Measurements from ENCODE around the gene SPAG6. TPM values are rescaled to one million over a fixed set of nuclear protein-coding genes. Genes with fewer than 3 reads are reported as not detected.

SPAG6 gene
- total RNA-seq, 2 donors from 2014 or later: not detected

GRCh38 chr10:22442063-22442462 is 96.8 kb downstream of the SPAG6 start:
- DNase-seq: no peak
- no peak for ATAC-seq
- intact Hi-C loops (cut with DNase I): no loop called here

GRCh38 chr10:22442468-22442867 is 97.2 kb downstream of the SPAG6 start:
- ATAC-seq (no peak), DNase-seq (no peak)
- intact Hi-C loops (cut with DNase I): no loop called here

- no peak for DNase-seq
- intact Hi-C loops (cut with DNase I): no loop called here
- ATAC-seq: no peak
Measured at GRCh38 chr10:22443175-22443901, 98.0 kb downstream of the SPAG6 start.

- no peak for DNase-seq
- ATAC-seq: no peak
- intact Hi-C loops (cut with DNase I): loop anchor here in 1 of 2 donors (2.0 kb wide), 1 partner anchor 16 kb away; no protein-coding TSS in a partner anchor
Measured at GRCh38 chr10:22444219-22444788, 99.0 kb downstream of the SPAG6 start.

- intact Hi-C loops (cut with DNase I): loop anchor here in 1 of 2 donors (2.0 kb wide), 1 partner anchor 17 kb away; no protein-coding TSS in a partner anchor
- DNase-seq (no peak), ATAC-seq (no peak)
Measured at GRCh38 chr10:22445495-22445894, 100.2 kb downstream of the SPAG6 start.

- DNase-seq: no peak
- intact Hi-C loops (cut with DNase I): no loop called here
- ATAC-seq: no peak
Measured at GRCh38 chr10:22447068-22447467, 101.8 kb downstream of the SPAG6 start.

GRCh38 chr10:22451346-22451745 is 106.0 kb downstream of the SPAG6 start:
- DNase-seq (no peak), ATAC-seq (no peak)
- intact Hi-C loops (cut with DNase I): no loop called here

GRCh38 chr10:22453320-22453719 is 108.0 kb downstream of the SPAG6 start:
- no peak for DNase-seq
- no peak for ATAC-seq
- intact Hi-C loops (cut with DNase I): no loop called here

GRCh38 chr10:22453948-22454591 is 108.8 kb downstream of the SPAG6 start:
- peak; percentile 30 to 33 for ATAC-seq
- no peak for DNase-seq
- intact Hi-C loops (cut with DNase I): no loop called here

- no peak for DNase-seq
- no peak for ATAC-seq
- intact Hi-C loops (cut with DNase I): no loop called here
Measured at GRCh38 chr10:22454634-22455033, 109.3 kb downstream of the SPAG6 start.

- no peak for DNase-seq
- no peak for ATAC-seq
- intact Hi-C loops (cut with DNase I): no loop called here
Measured at GRCh38 chr10:22455068-22455857, 110.0 kb downstream of the SPAG6 start.

- ATAC-seq (no peak), DNase-seq (no peak)
Measured at GRCh38 chr10:22456486-22456885, 111.2 kb downstream of the SPAG6 start.

GRCh38 chr10:22458272-22459038 is 113.2 kb downstream of the SPAG6 start:
- no peak for DNase-seq
- ATAC-seq: no peak
- intact Hi-C loops (cut with DNase I): no loop called here

More at GRCh38 chr10:22456486-22456885, 111.2 kb downstream of the SPAG6 start:
- intact Hi-C loops (cut with DNase I): no loop called here

GRCh38 chr10:22459496-22459895 is 114.2 kb downstream of the SPAG6 start:
- intact Hi-C loops (cut with DNase I): no loop called here
- DNase-seq (no peak), ATAC-seq (no peak)

- DNase-seq: no peak
- intact Hi-C loops (cut with DNase I): no loop called here
- no peak for ATAC-seq
Measured at GRCh38 chr10:22460101-22460500, 114.8 kb downstream of the SPAG6 start.

GRCh38 chr10:22460531-22461403 is 115.5 kb downstream of the SPAG6 start:
- no peak for ATAC-seq
- DNase-seq: no peak
- intact Hi-C loops (cut with DNase I): no loop called here

- intact Hi-C loops (cut with DNase I): no loop called here
- no peak for ATAC-seq
- DNase-seq: no peak
Measured at GRCh38 chr10:22461891-22462290, 116.6 kb downstream of the SPAG6 start.

- ATAC-seq: no peak
- intact Hi-C loops (cut with DNase I): no loop called here
Measured at GRCh38 chr10:22463255-22463654, 118.0 kb downstream of the SPAG6 start.

More at GRCh38 chr10:22463255-22463654, 118.0 kb downstream of the SPAG6 start:
- no peak for DNase-seq
